Measurements from ENCODE around the gene POMP.
"Not testable (repeated sequence)": the region's sequence is repeated elsewhere in the genome, so short reads cannot be mapped to it uniquely, and the experiment has no call there.

The POMP gene

DNA sequence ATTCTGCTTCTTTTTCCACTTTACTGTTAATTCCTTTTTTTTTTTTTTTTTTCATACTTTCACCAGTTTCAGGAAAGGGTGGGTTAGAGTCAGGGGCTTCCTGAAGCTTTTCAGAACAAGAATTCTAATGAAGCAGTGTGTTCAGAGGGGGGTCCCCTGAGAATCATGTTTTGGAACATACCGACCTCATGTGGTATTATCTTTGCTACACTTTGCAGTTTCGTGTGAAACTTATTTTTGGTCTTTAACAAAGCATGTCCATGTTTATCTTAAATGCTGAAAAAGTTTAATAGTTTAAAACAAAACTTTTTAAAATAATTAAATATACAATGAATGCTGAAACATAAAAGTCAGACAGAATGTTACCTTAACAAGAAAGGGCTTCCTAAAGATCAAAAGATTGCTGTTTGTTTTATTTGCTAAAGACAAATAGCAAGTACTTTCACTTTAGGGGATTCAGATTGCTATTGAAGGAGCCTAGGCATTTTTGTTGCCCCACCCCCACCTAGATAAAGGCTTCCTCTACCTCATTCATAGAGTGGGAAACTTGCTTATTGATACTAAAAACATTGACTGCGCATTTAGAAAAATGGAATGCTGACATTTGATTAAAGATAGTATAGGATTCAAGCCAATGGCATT, 21.1 kb upstream of the POMP start:
- DNase-seq (ENCODE audit: low read depth, low spot score), result no peak

DNA sequence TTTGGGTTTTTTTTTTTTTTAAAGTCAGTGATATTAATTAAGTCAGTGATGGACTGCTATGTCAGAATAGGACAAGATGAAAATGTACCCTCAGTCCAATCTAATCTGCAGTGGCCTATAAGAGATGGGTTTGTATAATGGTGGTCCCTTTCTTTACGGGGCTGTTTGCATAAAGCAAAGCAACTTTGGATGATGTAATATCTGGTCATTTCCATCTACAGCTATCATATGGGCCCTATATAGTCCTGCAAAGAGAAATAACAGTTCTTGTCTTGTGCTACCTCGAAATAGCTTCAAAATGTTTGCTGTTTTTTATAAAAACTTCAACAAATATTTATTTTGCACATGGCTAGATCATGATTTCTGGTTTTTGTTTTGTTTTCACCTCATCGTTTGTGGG, 20.2 kb upstream of the POMP start:
- DNase-seq (ENCODE audit: low read depth, low spot score), result no peak

DNA sequence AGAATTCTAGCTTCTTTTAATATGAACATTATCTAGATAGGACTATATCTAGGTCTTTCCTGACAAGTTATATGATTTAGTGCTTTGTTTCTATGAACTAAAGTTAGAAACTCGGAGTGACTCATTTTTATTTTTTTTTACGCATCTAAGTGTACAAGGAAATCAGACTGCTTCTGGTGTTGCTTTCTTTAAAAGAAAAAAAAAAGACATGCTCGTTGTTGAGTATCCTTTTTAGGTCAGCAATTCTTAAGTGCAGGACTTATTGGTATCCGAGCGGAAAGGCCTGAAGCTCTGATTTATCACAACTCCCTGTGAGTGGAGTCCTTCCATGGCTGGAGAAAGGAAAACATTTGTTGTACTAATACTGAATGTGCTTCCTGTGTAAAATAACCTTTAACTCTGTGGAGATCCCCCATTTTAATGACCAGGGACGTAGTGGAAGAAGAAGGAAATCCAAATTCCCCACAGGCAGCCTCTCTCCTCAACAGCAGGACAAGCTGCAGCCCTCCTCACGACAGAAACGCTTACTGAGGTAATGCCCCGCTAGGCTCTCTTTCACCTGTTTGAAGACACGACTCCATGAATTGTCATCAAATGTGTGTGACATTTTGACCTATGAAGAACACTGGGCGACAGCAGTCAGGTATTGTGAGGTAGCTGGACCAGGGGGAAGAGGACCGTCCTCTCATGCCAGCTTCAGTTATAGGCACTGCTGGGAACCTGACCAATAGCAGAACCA, 17.9 kb upstream of the POMP start:
- DNase-seq (ENCODE audit: low read depth, low spot score), result no peak

DNA sequence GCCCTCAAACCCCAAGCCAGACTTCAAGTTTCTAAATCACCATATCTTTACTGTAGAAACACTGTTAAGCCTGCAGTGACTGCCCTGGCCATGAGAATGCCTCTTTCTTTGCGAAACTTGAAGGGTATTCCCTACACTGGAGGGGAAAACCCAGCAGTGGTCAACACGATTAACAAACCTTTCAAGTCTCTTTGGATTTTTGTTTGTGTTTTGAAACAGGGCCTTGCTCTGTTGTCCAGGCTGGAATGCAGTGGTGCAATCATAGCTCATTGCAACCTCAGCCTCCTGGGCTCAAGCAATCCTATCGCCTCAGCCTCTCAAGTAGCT, 17.4 kb upstream of the POMP start:
- no peak for DNase-seq (ENCODE audit: low read depth, low spot score)

DNA sequence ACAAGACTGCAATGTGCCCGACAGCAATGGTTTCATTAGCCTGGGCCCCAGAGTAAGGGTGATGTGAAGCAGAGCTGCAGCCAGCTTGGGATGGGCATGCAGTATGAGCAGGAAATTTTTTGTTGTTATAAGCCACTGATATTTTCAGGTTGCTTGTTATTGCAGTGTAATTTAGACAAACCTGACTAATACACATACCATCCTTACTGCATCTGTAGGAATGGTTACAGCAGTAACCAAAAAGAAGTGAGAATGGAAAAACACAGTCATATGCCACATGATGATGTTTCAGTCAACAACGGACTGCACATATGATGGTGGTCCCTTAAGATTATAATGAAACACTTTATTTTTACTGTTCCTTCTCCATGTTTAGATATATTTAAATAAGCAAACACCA, 8.6 kb upstream of the POMP start:
- DNase-seq (ENCODE audit: low read depth, low spot score), result no peak

DNA sequence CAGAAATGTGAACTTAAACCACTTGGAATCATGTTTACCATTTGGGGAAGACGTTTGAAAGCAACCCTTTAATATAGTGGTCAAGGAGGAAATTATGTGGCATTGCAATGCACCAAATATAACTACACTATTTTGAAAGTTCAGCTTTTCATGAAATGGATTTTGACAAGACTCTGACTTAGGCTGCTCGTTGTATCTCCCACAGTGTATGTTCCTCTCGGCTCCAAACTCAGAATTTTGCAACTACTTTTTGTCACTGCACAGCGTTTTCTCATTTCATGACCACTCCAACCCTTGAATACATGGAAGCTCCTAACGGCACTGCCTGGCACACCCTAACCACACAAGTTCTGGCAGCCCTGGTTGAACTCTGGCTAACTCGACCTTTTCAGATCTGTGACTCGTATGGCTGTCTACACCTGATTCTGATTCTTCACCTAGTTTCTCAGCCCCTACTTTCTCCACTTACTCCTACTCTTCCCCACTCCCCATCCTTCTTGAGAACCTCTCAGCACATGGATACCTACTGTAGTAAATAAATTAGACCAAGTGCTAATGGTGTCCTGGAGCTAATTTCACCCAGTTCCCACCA, 7.0 kb upstream of the POMP start:
- no peak for DNase-seq (ENCODE audit: low read depth, low spot score)

DNA sequence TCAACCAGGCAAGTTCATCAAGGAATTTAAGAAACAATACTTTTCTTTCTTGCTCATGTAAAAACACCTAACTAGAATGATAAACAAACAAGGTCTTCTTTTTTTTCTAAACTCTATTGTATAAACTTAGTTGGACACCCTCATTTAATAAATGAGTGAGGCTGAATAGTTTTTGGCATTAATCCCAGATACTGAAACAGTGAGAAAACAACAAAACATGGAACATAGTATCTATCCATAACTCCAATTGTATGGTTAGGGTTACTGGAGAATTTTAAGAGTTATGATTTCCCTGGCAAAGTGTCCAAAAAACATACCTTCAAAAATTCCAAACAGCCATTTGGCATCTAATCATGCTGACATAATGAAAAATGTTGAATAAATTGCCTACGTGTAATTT, 5.8 kb upstream of the POMP start:
- DNase-seq (ENCODE audit: low read depth, low spot score), result no peak

DNA sequence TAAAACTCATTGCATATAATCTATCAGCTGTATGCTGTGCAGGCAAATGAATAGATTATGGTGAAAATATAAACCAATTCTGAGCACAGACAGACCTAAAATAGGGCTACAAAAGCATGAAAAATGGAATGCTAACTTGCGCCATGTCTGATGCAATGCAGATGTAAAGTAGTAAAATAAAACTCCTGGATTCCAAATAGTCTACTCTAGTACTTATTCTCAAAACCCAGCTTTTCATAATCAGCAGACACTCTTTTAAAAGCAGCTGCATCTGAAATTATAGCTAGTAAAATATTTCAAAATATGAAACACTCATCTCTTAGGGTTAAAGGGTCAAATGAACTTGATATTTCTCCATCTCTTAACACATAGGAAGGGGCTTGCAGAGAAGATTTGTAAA, 4.7 kb upstream of the POMP start:
- no peak for DNase-seq (ENCODE audit: low read depth, low spot score)

DNA sequence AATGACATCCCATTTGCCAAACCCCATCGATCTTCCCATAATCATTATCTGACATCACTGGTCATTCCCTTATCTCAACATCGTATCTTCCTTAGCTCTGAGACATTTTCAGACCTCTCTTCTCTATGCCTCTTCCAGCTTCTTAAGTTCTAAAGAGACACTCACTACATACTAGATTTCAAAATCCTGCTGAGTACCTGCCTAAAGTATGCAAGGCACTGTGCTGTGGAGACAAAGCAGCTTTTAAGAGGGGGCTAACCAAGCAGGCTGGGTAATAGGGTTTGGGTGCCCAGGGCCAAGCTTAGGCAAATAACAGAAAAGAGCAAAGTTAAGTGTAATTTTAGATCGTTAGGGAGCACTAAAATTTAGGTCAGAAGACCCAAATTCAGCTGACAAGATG, 3.4 kb upstream of the POMP start:
- no peak for DNase-seq (ENCODE audit: low read depth, low spot score)

DNA sequence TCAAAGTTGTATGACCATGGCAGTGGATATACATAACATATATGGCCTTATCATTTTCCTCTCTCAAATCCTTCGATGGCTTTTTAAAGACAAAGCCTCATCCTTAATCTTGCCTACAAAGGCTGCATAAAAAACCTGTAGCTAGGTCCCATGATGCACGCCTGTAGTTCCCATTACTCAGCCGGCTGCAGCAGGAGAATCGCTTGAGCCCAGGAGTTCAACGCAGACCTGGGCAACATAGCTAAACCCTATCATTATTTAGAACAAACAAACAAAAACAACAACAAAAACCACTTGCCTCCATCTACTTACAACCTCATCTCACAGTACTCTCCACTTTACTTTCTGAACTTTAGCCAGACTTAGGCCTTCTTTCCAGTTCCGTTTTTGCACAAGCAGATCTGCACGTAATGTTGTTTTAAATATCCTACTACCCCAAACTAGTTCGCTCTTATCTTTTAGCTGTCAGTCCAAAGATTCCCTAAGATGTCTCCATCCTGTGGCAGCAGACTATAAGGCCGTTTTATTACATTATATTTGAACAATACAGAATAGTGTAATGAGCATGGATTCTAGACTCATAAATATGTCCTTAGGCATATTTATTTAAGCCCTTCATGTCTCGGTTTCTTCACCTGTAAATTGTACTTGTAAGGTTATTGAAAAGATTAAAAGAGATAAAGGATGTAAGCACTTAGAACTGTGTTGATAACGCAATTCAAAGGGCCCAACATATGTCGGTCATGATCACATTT, 969 bp upstream of the POMP start:
- no peak for DNase-seq (ENCODE audit: low read depth, low spot score)

DNA sequence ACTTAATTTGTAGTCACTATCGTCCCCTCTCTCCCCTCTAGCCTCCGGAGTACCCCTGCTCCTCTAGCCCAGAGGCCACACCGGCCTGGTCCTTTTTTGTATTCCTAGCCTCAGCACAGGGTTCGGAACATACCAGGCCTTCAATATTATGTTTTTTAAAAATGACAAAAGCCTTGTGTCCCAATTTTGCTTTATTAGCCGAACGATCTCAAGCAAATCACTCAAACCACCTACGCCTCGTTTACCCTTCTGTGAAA, 463 bp upstream of the POMP start:
- DNase-seq (ENCODE audit: low read depth, low spot score), result no peak

DNA sequence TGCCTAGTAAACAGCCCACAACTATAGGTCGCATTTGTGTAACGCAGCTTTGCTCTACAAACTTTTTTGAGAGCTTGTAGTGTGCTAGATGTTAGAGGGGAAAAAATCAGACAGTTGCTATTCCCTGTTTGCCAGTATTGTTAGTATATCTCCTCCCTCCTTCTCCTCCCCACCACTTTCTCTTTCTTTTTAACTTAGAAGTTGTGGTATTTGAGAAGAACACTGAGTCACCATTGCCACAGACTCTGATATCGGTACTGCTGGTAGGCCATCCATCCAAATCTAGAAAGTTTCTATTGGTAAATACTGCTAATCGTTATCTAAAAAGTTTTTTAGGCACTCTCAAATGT, 666 bp downstream of the POMP start:
- no peak for DNase-seq (ENCODE audit: low read depth, low spot score)

DNA sequence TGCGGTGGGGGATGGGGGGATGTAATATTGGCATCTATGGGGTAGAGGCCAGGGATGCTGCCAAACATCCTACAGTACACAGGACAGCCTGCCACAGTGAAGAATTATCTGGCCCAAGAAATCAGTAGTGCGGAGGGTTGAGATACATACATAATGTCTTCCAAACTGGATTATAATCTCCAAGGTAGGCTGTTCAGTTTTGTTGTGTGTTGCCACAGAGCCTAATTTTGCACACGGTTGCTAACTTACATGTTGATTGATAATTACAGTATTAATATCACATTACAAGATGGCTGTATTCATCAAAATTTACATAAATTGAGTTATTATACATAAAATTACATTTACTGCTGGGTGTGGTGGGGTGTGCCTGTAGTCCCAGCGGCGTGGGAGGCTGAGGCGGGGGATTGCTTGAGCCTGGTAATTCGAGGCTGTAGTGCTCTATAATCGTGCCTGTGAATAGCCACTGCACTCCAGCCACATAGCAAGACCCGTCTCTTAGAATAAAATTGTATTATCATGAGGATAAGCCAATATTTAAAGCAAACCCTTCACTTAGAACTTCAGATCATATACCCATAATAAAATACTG, 8.1 kb downstream of the POMP start:
- no peak for DNase-seq (ENCODE audit: low read depth, low spot score)

DNA sequence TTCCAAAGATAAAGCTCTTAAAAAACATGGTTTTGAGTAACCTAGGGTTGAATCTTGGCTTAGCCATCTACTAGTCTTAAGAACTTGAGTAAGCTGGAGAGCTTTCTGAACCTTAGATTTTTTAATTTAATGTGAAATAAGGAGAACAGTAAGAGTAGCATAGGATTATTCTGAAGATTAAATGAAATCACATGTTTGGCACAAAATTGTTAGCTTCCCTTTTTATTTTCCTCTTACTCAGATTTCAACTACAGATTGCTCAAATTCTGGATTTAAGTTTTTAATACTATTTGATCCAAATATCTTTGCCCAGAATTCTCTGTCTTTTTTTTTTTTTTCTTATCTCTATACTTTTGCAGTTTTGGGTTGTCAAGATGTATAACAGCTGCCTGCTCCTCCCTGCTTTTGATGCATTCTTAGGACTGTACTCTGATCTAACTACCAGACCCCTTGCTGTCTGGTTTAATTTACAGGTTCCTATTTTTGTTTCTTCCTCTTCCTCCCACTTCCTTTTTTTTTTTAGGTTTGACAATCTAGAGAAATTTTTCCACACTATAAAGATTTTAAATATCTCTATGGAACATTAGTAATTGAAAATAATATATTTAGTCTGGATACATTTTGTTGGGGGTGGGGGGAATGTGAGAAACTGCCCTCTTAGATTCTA, 12.3 kb downstream of the POMP start:
- no peak for DNase-seq (ENCODE audit: low read depth, low spot score)

DNA sequence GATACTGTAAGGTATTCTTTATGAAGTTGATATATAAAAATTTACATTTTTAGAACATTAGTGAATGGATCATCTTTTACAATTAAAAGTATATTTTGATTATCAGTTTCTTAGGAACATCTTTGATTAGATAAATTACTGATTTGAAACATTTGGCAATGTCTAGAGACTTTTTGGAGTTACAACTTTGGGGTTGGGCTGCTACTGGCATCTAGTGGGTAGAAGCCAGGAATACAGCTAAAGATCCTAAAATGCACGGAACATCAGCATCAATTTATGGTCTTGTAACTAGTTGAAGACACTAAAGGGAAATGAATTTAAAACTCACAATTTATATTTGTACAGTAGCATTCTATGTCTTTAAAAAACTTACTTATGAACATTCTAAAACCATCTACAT, 19.9 kb downstream of the POMP start:
- DNase-seq (ENCODE audit: low read depth, low spot score), result no peak

DNA sequence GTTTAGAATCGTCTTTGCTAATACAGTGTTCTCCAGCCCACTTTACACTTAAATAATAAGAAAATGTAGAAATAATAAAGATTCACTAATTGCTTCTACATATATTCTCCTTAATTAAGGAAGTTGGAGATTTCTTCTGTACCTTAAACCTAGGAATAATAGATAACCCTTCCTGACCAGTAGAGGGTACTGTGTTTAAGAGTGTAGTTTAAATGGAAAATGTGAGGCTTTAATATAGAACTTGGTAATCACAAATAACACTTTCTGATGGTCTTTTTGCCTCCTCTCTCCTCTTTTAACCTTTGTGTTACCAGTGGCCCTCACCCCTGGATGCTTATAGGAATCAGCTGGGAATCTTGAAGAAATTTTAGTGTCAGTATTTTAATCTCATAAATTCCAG, 20.7 kb downstream of the POMP start:
- no peak for DNase-seq (ENCODE audit: low read depth, low spot score)

DNA sequence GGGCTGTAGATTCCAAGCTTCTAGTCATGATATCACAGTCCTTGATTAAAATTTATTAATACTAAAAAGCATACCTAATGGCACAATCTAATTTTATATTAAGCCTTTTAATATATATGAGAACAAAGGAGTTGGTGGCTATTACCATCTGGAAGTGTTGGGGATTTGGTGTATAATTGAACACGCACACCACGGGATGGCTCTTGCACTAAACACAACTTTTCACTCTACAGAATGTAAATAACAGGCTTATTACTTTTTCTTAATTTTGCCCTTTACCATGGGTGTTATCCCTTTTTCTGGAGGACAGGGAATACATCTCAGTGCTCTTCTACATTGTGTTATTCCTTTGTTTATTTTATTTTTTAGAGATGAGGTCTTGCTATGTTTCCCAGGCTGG, 21.6 kb downstream of the POMP start:
- DNase-seq (ENCODE audit: low read depth, low spot score), result no peak

DNA sequence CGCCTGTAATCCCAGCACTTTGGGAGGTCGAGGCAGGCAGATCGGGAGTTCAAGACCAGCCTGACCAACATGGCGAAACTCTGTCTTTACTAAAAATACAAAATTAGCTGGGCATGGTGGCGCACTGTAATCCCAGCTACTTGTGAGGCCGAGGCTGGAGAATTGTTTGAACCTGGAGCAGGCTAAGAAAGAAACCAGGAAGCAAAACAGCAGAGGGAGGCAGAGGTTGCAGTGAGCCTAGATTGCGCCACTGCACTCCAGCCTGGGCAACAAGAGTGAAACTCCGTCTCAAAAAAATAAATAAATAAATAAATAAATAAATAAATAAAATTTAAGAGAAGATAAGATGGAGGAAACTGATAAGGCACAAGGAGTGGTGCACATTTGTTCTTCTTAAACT, 24.2 kb downstream of the POMP start:
- not testable (repeated sequence) for DNase-seq (ENCODE audit: low read depth, low spot score)

DNA sequence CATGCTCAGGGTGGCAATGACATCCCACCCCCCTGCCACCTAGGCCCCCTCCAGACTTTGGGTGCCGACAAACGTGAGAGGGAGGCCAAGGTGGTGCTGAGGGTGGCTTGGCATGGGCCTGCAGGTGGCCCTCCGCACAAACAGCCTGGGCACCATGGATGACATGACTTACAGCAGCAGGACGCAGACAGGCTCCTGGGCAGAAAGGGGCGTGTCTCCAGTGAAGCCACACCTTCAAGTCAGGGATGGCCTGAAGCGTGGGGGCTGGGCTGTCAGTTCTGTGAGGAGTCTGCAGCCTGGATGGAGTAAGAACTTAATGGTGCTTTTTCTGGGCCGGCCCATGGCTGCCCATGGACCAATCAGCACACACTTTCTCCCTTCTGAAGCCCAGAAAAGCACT, 25.3 kb downstream of the POMP start:
- no peak for DNase-seq (ENCODE audit: low read depth, low spot score)

DNA sequence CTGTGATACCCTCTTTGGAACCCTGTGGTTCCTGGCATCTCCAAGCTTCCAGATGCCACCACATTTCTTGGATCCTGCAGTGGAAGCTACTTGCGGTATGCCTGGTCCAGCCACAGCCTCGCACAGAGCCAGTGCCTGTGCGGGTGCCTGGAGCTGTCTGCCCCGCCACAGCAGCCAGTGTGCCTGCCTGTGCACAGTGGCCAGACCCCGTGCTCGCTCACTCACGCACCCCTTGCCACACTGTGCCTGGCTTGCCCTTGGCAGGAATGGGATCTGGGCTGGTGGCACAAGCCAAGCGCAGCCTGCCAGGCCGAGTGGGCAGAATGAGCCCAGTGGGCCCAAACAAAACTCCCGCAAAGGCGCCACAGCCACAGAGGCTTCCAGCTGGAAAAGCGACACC, 26.2 kb downstream of the POMP start:
- no peak for DNase-seq (ENCODE audit: low read depth, low spot score)

DNA sequence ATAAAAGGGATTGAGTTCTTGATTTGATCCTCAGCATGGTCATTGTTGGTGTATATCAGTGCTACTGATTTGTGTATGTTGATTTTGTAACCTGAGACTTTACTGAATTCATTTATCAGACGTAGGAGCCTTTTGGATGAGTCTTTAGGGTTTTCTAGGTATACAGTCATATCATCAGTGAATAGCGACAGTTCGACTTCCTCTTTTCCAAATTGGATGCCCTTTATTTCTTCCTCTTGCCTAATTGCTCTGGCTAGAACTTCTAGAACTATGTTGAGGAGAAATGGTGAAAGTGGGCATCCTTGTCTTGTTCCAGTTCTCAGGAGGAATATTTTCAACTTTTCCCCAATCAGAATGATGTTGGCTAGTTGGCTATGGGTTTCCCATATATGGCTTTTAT, 27.0 kb downstream of the POMP start:
- no peak for DNase-seq (ENCODE audit: low read depth, low spot score)

All from smooth muscle cell of the brain vasculature (primary cell).